ENCODE measurements around the gene CBFA2T3. TPM values are rescaled to one million over a fixed set of nuclear protein-coding genes. Genes with fewer than 3 reads are reported as not detected.

CBFA2T3 gene
- total RNA-seq, 1 experiment from 2014 or later: 2.9 TPM

- TF ChIP-seq CTCF (conservative IDR thresholded peaks at IDR 0.05): no peak
- no peak overlapping the region for H3K4me3 Mint-ChIP-seq
- H3K56ac ChIP-seq (ENCODE audit: insufficient read length, low read depth, low read length): no peak overlapping the region
- peaks cover 3% of the 10 kb centered on the region for H4K20me1 ChIP-seq (ENCODE audit: control insufficient read depth, insufficient read depth, insufficient read length)
- H3K23me2 ChIP-seq (ENCODE audit: insufficient read length, low read depth, low read length, poor library complexity, severe bottlenecking): no peaks in the 10 kb centered on the region
- H3K4me1 ChIP-seq (ENCODE audit: insufficient read depth, low read length): no peaks in the 10 kb centered on the region; the same call in 1 of the 2 replicates
- WGBS (ENCODE audit: extremely low coverage, insufficient read length, low lambda C conversion rate): no CpG with 5 or more reads among the region's 25 CpGs
- H3K4me1 Mint-ChIP-seq: peaks cover 5 to 10% of the 10 kb centered on the region in 2 experiments; a peak in 3 of 4 replicates
- no peak overlapping the region for H3K27ac ChIP-seq (ENCODE audit: insufficient read length, low read depth, low read length)
- H3K27me3 ChIP-seq (ENCODE audit: insufficient read depth, low read length): no peaks in the 10 kb centered on the region
- H3K79me1 ChIP-seq (ENCODE audit: insufficient read depth, low read depth, low read length, poor library complexity, severe bottlenecking): no peaks in the 10 kb centered on the region
- no peak overlapping the region for H3K4ac ChIP-seq (ENCODE audit: low read depth, low read length)
- H3K9me3 Mint-ChIP-seq: peaks cover 0 to 5% of the 10 kb centered on the region in 2 experiments; a peak in 1 of 5 replicates
- DNase-seq: no peak
- H3K9ac ChIP-seq (ENCODE audit: extremely low read depth, insufficient read length, low read length): no peak overlapping the region
- no peak overlapping the region for H2BK20ac ChIP-seq (ENCODE audit: low read depth, low read length, poor library complexity, severe bottlenecking)
- no peak overlapping the region for H2BK120ac ChIP-seq (ENCODE audit: low read depth, low read length, poor library complexity, severe bottlenecking)
- no peak overlapping the region for H3K14ac ChIP-seq (ENCODE audit: insufficient read depth, low read length)
- no peaks in the 10 kb centered on the region for H3K79me2 ChIP-seq (ENCODE audit: insufficient read depth, low read length)
- H2AFZ ChIP-seq (ENCODE audit: low read length): no peak overlapping the region
- no peak overlapping the region for H3K4me2 ChIP-seq (ENCODE audit: insufficient read depth, insufficient read length, low read length)
- H4K8ac ChIP-seq (replicated peaks; ENCODE audit: insufficient read length, low read depth, low read length): no peak overlapping the region
- no peak overlapping the region for H2BK15ac ChIP-seq (ENCODE audit: low read depth, low read length)
- no peak overlapping the region for H4K5ac ChIP-seq (ENCODE audit: insufficient read length, low read depth, low read length)
- no peak overlapping the region for H2BK5ac ChIP-seq (ENCODE audit: insufficient read length, low read length)
- H2AK5ac ChIP-seq (ENCODE audit: insufficient read length, low read length): no peak overlapping the region
- H3K36me3 Mint-ChIP-seq (ENCODE audit: insufficient read depth in 1 of 3, low read depth in 3 of 3): no peaks in the 10 kb centered on the region
- no peak overlapping the region for H3K27ac Mint-ChIP-seq
- H3K18ac ChIP-seq (ENCODE audit: insufficient read length, low read depth, low read length): no peak overlapping the region
- no peak overlapping the region for H3T11ph ChIP-seq (ENCODE audit: low read length)
- no peaks in the 10 kb centered on the region for H3K9me3 ChIP-seq (ENCODE audit: control insufficient read depth, low read depth, low read length)
- no peak overlapping the region for H3K23ac ChIP-seq (ENCODE audit: insufficient read length, low read depth, low read length)
- no peak overlapping the region for H2BK12ac ChIP-seq (ENCODE audit: insufficient read length, low read depth, low read length)
- no peak overlapping the region for H4K91ac ChIP-seq (ENCODE audit: insufficient read length, low read depth, low read length)
- H3K27me3 Mint-ChIP-seq (ENCODE audit: low read depth): peaks cover 24% of the 10 kb centered on the region
Observed at GRCh38 chr16:89022051-89022836, 45.2 kb upstream of the CBFA2T3 start.

Data from H9 (cell line).